ENCODE measurements around the gene SWI5. TPM values are rescaled to one million over a fixed set of nuclear protein-coding genes. Genes with fewer than 3 reads are reported as not detected.

Gene SWI5
- total and polyA plus RNA-seq, 9 of the 15 experiments (the other 6 are each of a cell fraction or from before 2014, with no cell fraction given), result 62.8 to 133 (median 95.9) TPM

DNA sequence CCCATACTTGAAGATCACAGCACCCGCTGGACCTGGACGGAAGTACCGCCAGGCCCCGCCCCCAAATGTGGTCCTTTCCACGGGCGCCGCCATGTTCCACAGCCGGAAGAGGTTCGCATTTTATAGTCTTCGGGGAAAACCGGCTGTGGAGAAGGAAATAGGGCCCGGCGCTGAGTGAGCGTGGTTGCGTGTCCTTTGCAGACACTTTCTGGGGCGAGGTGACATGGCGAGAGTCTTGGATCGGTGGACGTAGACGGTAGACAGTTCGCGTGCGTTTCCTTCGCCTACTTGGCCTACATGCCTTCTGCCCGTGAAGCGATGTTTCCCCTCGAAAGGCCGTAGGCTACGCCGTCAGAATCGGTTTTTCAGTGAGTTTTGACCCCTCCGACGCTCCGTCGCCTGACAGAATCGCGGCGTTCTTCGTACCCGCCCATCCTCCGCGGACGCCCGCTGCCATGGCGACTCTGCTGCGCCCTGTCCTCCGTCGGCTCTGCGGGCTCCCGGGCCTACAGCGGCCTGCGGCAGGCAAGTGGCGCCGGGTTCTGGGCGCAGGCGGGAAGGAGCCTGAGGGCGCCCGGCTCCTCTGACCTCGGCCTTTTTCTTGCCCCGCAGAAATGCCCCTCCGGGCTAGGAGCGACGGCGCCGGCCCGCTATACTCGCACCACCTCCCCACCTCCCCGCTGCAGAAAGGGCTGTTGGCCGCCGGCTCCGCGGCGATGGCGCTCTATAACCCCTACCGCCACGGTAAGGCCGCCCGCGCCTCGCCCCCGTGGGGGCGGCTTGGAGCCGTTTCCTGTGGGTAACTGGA lies 46.5 kb downstream of the SWI5 start, which contains the start of the genes COQ4 and TRUB2 (continued):
- no peak for TF ChIP-seq RNF219 (CRISPR knock-in tag; IDR thresholded peaks at IDR 0.05)
- TF ChIP-seq NR1H2 (CRISPR knock-in tag; IDR thresholded peaks at IDR 0.05), result no peak
- TF ChIP-seq FOSL1 (tag; conservative IDR thresholded peaks at IDR 0.05), result no peak
- no peak for TF ChIP-seq MTA3 (IDR thresholded peaks at IDR 0.05; ENCODE audit: borderline replicate concordance)
- TF ChIP-seq, protein P1, sequence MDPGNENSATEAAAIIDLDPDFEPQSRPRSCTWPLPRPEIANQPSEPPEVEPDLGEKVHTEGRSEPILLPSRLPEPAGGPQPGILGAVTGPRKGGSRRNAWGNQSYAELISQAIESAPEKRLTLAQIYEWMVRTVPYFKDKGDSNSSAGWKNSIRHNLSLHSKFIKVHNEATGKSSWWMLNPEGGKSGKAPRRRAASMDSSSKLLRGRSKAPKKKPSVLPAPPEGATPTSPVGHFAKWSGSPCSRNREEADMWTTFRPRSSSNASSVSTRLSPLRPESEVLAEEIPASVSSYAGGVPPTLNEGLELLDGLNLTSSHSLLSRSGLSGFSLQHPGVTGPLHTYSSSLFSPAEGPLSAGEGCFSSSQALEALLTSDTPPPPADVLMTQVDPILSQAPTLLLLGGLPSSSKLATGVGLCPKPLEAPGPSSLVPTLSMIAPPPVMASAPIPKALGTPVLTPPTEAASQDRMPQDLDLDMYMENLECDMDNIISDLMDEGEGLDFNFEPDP (CRISPR knock-in tag; IDR thresholded peaks at IDR 0.05), result no peak; the same call in 1 of the 2 replicates
- TF ChIP-seq, protein P2, sequence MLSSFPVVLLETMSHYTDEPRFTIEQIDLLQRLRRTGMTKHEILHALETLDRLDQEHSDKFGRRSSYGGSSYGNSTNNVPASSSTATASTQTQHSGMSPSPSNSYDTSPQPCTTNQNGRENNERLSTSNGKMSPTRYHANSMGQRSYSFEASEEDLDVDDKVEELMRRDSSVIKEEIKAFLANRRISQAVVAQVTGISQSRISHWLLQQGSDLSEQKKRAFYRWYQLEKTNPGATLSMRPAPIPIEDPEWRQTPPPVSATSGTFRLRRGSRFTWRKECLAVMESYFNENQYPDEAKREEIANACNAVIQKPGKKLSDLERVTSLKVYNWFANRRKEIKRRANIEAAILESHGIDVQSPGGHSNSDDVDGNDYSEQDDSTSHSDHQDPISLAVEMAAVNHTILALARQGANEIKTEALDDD (IDR thresholded peaks at IDR 0.05), result no peak
- peak in 2 of 3 experiments; percentile 98 to 99 for TF ChIP-seq YY1 (IDR thresholded peaks at IDR 0.05; ENCODE audit: borderline replicate concordance in 1 of 3, control insufficient read depth in 1 of 3, extremely low read depth in 1 of 3, insufficient read depth in 3 of 3, insufficient read length in 1 of 3, insufficient replicate concordance in 2 of 3, low read depth in 1 of 3, low read length in 2 of 3)
- no peak for TF ChIP-seq SMARCE1 (IDR thresholded peaks at IDR 0.05)
- TF ChIP-seq TAF7 (tag; IDR thresholded peaks at IDR 0.05), result no peak
- peak; percentile 90 for TF ChIP-seq GTF2F1 (IDR thresholded peaks at IDR 0.05; ENCODE audit: low read depth, low read length)
- no peak for TF ChIP-seq NCOA1 (IDR thresholded peaks at IDR 0.05; ENCODE audit: low read depth)
- TF ChIP-seq ILK (tag; IDR thresholded peaks at IDR 0.05; ENCODE audit: borderline replicate concordance, low read depth), result no peak
- 0 out of 2 replicates have a peak, but pooled peaks have one; percentile 68 for TF ChIP-seq RBM15 (IDR thresholded peaks at IDR 0.05; ENCODE audit: insufficient read depth, low read length)
- TF ChIP-seq, protein P3, sequence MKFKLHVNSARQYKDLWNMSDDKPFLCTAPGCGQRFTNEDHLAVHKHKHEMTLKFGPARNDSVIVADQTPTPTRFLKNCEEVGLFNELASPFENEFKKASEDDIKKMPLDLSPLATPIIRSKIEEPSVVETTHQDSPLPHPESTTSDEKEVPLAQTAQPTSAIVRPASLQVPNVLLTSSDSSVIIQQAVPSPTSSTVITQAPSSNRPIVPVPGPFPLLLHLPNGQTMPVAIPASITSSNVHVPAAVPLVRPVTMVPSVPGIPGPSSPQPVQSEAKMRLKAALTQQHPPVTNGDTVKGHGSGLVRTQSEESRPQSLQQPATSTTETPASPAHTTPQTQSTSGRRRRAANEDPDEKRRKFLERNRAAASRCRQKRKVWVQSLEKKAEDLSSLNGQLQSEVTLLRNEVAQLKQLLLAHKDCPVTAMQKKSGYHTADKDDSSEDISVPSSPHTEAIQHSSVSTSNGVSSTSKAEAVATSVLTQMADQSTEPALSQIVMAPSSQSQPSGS (CRISPR knock-in tag; IDR thresholded peaks at IDR 0.05), result no peak
- TF ChIP-seq, protein P4, sequence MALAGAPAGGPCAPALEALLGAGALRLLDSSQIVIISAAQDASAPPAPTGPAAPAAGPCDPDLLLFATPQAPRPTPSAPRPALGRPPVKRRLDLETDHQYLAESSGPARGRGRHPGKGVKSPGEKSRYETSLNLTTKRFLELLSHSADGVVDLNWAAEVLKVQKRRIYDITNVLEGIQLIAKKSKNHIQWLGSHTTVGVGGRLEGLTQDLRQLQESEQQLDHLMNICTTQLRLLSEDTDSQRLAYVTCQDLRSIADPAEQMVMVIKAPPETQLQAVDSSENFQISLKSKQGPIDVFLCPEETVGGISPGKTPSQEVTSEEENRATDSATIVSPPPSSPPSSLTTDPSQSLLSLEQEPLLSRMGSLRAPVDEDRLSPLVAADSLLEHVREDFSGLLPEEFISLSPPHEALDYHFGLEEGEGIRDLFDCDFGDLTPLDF (CRISPR knock-in tag; IDR thresholded peaks at IDR 0.05), result peak; percentile 87; the same call in 1 of the 2 replicates
- peak; percentile 54 for TF ChIP-seq SMAD1 (IDR thresholded peaks at IDR 0.05; ENCODE audit: low read depth, low read length, partially characterized antibody)
- no peak for TF ChIP-seq ZNF644 (tag; IDR thresholded peaks at IDR 0.05; ENCODE audit: low read depth)
- TF ChIP-seq ZC3H11A (IDR thresholded peaks at IDR 0.05; ENCODE audit: low read depth, low read length), result peak; percentile 98
- TF ChIP-seq ZNF507 (tag; conservative IDR thresholded peaks at IDR 0.05), result no peak
